ENCODE data around the gene TPO. TPM values are rescaled to one million over a fixed set of nuclear protein-coding genes. Genes with fewer than 3 reads are reported as not detected.
"Not testable (repeated sequence)": the region's sequence is repeated elsewhere in the genome, so short reads cannot be mapped to it uniquely, and the experiment has no call there.

The TPO gene
- total RNA-seq, 1 donor from 2014 or later = not detected

DNA sequence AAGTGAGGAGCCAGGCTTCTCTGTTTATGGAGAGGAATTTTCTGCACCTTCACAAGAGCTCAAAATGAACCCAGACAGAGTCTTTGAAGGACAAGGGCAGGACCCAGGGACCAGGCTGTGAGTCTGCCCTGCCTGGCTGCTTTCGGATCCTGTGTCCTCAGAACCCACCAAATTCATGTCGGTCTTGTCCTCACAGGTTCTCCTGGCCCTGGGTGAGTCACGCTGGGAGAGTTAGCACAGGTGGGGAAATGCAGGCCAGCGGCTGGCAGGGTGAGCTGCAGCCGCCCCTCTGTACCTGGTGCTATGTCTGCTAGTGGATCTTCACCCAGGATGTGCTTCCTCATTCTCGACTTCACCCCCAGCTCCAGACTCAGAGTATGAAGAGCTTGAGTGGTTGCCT, 35.8 kb upstream of the TPO start:
- H4K20me1 ChIP-seq (ENCODE audit: low read depth) = no peaks in the 10 kb centered on the region
- Mint-ChIP-seq H3K4me3 (no peak overlapping the region), H3K27me3 (ENCODE audit: insufficient read depth, low read depth) (peaks cover 2% of the 10 kb centered on the region), H3K27ac (peak overlapping the region; percentile 78), H3K4me1 (peaks cover 3% of the 10 kb centered on the region), H3K9me3 (no peaks in the 10 kb centered on the region), H3K36me3 (no peaks in the 10 kb centered on the region)
- H3K4me1 ChIP-seq = no peaks in the 10 kb centered on the region
- no peaks in the 10 kb centered on the region for H3K79me2 ChIP-seq (ENCODE audit: low read depth)
- no peak overlapping the region for H2AFZ ChIP-seq (replicated peaks)
- DNase-seq (ENCODE audit: low spot score) = no peak
- TF ChIP-seq, protein P1, sequence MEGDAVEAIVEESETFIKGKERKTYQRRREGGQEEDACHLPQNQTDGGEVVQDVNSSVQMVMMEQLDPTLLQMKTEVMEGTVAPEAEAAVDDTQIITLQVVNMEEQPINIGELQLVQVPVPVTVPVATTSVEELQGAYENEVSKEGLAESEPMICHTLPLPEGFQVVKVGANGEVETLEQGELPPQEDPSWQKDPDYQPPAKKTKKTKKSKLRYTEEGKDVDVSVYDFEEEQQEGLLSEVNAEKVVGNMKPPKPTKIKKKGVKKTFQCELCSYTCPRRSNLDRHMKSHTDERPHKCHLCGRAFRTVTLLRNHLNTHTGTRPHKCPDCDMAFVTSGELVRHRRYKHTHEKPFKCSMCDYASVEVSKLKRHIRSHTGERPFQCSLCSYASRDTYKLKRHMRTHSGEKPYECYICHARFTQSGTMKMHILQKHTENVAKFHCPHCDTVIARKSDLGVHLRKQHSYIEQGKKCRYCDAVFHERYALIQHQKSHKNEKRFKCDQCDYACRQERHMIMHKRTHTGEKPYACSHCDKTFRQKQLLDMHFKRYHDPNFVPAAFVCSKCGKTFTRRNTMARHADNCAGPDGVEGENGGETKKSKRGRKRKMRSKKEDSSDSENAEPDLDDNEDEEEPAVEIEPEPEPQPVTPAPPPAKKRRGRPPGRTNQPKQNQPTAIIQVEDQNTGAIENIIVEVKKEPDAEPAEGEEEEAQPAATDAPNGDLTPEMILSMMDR (IDR thresholded peaks at IDR 0.05) = no peak
- TF ChIP-seq EZH2phosphoT487 (IDR thresholded peaks at IDR 0.05) (no peak), EZH2 (IDR thresholded peaks at IDR 0.05) (no peak)
- H3K4me2 ChIP-seq = no peak overlapping the region
- no peak overlapping the region for H3K4me3 ChIP-seq
- H3K27me3 ChIP-seq = no peaks in the 10 kb centered on the region
- no peak overlapping the region for H3K9ac ChIP-seq
- no peaks in the 10 kb centered on the region for H3F3A ChIP-seq (ENCODE audit: low read depth)
- H3K27ac ChIP-seq = no peak overlapping the region
- H3K36me3 ChIP-seq = no peaks in the 10 kb centered on the region
- no peaks in the 10 kb centered on the region for H3K9me3 ChIP-seq (ENCODE audit: low read depth)

DNA sequence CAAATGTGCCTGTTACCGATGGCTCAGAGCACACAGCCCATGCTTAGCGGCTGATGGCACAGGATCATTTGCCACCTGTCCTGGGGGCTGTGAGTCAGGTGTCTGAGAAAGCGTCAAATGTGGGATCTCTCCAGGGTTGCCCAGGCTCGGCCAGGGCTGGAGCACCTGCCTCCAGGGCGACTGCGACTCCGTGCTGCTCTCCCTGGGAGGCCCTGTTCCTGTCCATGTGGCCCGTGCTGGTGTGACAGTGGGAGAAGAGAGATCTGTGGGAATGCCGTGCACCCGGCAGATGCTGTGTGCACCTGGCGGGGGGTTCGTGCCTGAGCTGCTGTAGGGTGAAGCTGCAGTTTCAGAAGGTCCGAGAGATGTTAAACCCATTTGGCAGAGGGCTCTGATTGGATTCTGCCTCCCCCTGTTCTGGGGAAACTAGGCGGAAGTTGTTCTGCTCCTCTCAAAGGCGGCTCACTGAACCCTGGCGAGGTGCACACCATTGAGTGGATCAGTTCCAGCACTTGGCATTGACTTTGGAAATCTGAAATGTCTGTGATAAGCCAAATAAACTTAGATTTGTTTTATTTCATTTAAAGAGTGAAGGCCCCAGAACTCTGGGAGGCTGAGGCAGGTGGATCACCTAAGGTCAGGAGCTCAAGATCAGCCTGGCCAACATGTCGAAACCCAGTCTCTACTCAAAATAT, 34.7 kb upstream of the TPO start:
- no peaks in the 10 kb centered on the region for H3K36me3 Mint-ChIP-seq
- no peak overlapping the region for H3K4me3 Mint-ChIP-seq
- peaks cover 3% of the 10 kb centered on the region for H3K4me1 Mint-ChIP-seq
- H3K4me2 ChIP-seq = no peak overlapping the region
- no peak overlapping the region for H2AFZ ChIP-seq (replicated peaks)
- TF ChIP-seq, protein P1 (IDR thresholded peaks at IDR 0.05) = no peak
- TF ChIP-seq EZH2phosphoT487 (IDR thresholded peaks at IDR 0.05) (no peak), EZH2 (IDR thresholded peaks at IDR 0.05) (no peak)
- no peaks in the 10 kb centered on the region for H3K79me2 ChIP-seq (ENCODE audit: low read depth)
- DNase-seq (ENCODE audit: low spot score) = no peak
- no peak overlapping the region for H3K9ac ChIP-seq
- no peaks in the 10 kb centered on the region for H3K9me3 Mint-ChIP-seq
- no peak overlapping the region for H3K4me3 ChIP-seq
- H3K27me3 Mint-ChIP-seq (ENCODE audit: insufficient read depth, low read depth) = peaks cover 5% of the 10 kb centered on the region
- H3K4me1 ChIP-seq = no peaks in the 10 kb centered on the region
- H3K27ac Mint-ChIP-seq = no peak overlapping the region
- no peaks in the 10 kb centered on the region for H4K20me1 ChIP-seq (ENCODE audit: low read depth)
- no peaks in the 10 kb centered on the region for H3K36me3 ChIP-seq
- no peaks in the 10 kb centered on the region for H3F3A ChIP-seq (ENCODE audit: low read depth)
- H3K27ac ChIP-seq = no peak overlapping the region
- H3K9me3 ChIP-seq (ENCODE audit: low read depth) = no peaks in the 10 kb centered on the region
- no peaks in the 10 kb centered on the region for H3K27me3 ChIP-seq

DNA sequence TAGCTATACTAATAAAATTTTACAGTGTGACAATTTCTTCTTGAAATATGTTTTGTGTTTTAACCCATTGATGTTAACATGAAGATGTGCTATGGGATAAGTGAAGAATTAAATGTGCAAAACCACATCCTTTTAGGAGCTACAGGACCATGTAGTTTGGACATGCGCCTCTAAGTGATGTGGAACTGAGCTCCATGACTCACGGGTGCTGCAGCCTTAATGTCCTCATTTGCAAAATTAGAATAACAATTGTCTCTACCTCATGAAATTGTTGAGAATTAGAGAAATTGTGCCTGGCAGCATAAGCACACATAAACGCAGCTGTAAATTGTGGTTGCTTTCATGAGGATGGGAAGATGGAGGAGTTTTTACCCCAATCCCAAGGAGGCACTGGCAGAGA, 31.6 kb upstream of the TPO start:
- Histone ChIP-seq H3K27me3 (no peaks in the 10 kb centered on the region), H3K4me3 (no peak overlapping the region), H3K79me2 (ENCODE audit: low read depth) (no peaks in the 10 kb centered on the region), H3K27ac (no peak overlapping the region), H3K9ac (no peak overlapping the region), H3K4me1 (no peaks in the 10 kb centered on the region), H4K20me1 (ENCODE audit: low read depth) (no peaks in the 10 kb centered on the region), H3K4me2 (no peak overlapping the region), H3K9me3 (ENCODE audit: low read depth) (no peaks in the 10 kb centered on the region), H3K36me3 (no peaks in the 10 kb centered on the region), H3F3A (ENCODE audit: low read depth) (no peaks in the 10 kb centered on the region), H2AFZ (replicated peaks) (no peak overlapping the region)
- Mint-ChIP-seq H3K27me3 (ENCODE audit: insufficient read depth, low read depth) (peaks cover 5% of the 10 kb centered on the region), H3K36me3 (no peaks in the 10 kb centered on the region), H3K9me3 (peaks cover 5% of the 10 kb centered on the region), H3K4me1 (no peaks in the 10 kb centered on the region), H3K4me3 (no peak overlapping the region), H3K27ac (no peak overlapping the region)
- no peak for TF ChIP-seq EZH2 (IDR thresholded peaks at IDR 0.05)
- TF ChIP-seq EZH2phosphoT487 (IDR thresholded peaks at IDR 0.05) = no peak
- TF ChIP-seq, protein P1 (IDR thresholded peaks at IDR 0.05) = no peak
- no peak for DNase-seq (ENCODE audit: low spot score)

DNA sequence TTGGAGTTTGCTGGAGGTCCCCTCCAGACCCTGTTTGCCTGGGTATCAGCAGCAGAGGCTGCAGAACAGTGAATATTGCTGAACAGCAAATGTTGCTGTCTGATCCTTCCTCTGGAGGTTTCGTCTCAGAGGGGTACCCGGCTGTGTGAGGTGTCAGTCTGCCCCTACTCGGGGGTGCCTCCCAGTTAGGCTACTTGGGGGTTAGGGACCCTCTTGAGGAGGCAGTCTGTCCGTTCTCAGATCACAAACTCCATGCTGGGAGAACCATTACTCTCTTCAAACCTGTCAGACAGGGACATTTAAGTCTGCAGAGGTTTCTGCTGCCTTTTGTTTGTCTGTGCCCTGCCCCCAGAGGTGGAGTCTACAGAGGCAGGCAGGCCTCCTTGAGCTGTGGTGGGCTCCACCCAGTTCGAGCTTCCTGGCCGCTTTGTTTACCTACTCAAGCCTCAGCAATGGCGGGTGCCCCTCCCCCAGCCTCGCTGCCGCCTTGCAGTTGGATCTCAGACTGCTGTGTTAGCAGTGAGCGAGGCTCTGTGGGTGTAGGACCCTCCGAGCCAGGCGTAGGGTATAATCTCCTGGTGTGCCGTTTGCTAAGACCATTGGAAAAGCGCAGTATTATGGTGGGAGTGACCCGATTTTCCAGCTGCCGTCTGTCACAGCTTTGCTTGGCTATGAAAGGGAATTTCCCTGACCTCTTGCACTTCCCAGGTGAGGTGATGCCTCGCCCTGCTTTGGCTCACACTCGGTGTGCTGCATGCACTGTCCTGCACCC, 25.1 kb upstream of the TPO start:
- H3K9me3 ChIP-seq (ENCODE audit: low read depth); H3K9ac ChIP-seq; H3K36me3 ChIP-seq; H3K27me3 Mint-ChIP-seq (ENCODE audit: insufficient read depth, low read depth); H3K27me3 ChIP-seq; H3K27ac ChIP-seq; H3F3A ChIP-seq (ENCODE audit: low read depth); H3K36me3 Mint-ChIP-seq; H4K20me1 ChIP-seq (ENCODE audit: low read depth); H3K79me2 ChIP-seq (ENCODE audit: low read depth): not testable (repeated sequence)
- H3K4me3 ChIP-seq = peak overlapping the region; percentile 25
- peak; percentile 24 for DNase-seq (ENCODE audit: low spot score)
- peak overlapping the region; percentile 68 for H3K4me2 ChIP-seq
- H3K4me1 ChIP-seq = peaks cover 14% of the 10 kb centered on the region
- peak overlapping the region; percentile 85 for H2AFZ ChIP-seq (replicated peaks)
- H3K4me3 Mint-ChIP-seq = peak overlapping the region; percentile 55
- peaks cover 15% of the 10 kb centered on the region for H3K9me3 Mint-ChIP-seq
- H3K27ac Mint-ChIP-seq = peak overlapping the region; percentile 87
- H3K4me1 Mint-ChIP-seq = peaks cover 12% of the 10 kb centered on the region

DNA sequence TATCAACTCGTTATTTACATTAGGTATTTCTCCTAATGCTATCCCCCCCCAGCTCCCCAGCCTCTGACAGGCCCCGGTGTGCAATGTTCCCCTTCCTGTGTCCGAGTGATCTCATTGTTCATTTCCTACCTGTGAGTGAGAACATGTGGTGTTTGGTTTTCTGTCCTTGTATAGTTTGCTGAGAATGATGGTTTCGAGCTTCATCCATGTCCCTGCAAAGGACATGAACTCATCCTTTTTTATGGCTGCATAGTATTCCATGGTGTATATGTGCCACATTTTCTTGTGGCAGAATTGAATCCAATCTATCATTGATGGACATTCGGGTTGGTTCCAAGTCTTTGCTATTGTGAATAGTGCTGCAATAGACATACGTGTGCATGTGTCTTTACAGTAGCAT, 23.1 kb upstream of the TPO start:
- H3K4me3 Mint-ChIP-seq; H3K27ac Mint-ChIP-seq; H3K36me3 ChIP-seq; H3K27me3 ChIP-seq; H3K9me3 ChIP-seq (ENCODE audit: low read depth); DNase-seq (ENCODE audit: low spot score); H2AFZ ChIP-seq (replicated peaks); H3K27ac ChIP-seq; H3K4me2 ChIP-seq; H3K27me3 Mint-ChIP-seq (ENCODE audit: insufficient read depth, low read depth); H3K36me3 Mint-ChIP-seq; H4K20me1 ChIP-seq (ENCODE audit: low read depth); H3K9ac ChIP-seq; H3F3A ChIP-seq (ENCODE audit: low read depth); H3K79me2 ChIP-seq (ENCODE audit: low read depth); H3K4me3 ChIP-seq: not testable (repeated sequence)
- peaks cover 14% of the 10 kb centered on the region for H3K4me1 ChIP-seq
- peaks cover 12% of the 10 kb centered on the region for H3K9me3 Mint-ChIP-seq
- H3K4me1 Mint-ChIP-seq = peaks cover 12% of the 10 kb centered on the region
